ENCODE data around the gene PIK3C2B.

GRCh38 chr1:204472660-204473059 is 21.9 kb downstream of the PIK3C2B start:
- TF ChIP-seq, protein P1, sequence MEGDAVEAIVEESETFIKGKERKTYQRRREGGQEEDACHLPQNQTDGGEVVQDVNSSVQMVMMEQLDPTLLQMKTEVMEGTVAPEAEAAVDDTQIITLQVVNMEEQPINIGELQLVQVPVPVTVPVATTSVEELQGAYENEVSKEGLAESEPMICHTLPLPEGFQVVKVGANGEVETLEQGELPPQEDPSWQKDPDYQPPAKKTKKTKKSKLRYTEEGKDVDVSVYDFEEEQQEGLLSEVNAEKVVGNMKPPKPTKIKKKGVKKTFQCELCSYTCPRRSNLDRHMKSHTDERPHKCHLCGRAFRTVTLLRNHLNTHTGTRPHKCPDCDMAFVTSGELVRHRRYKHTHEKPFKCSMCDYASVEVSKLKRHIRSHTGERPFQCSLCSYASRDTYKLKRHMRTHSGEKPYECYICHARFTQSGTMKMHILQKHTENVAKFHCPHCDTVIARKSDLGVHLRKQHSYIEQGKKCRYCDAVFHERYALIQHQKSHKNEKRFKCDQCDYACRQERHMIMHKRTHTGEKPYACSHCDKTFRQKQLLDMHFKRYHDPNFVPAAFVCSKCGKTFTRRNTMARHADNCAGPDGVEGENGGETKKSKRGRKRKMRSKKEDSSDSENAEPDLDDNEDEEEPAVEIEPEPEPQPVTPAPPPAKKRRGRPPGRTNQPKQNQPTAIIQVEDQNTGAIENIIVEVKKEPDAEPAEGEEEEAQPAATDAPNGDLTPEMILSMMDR (IDR thresholded peaks at IDR 0.05) = no peak
- no peak for TF ChIP-seq POLR2AphosphoS5 (IDR thresholded peaks at IDR 0.05; ENCODE audit: low read depth, low read length)
